IMR-90 (cell line): ENCODE results near the gene SMARCD2. TPM values are rescaled to one million over a fixed set of nuclear protein-coding genes. Genes with fewer than 3 reads are reported as not detected.
"Not testable (repeated sequence)": the region's sequence is repeated elsewhere in the genome, so short reads cannot be mapped to it uniquely, and the experiment has no call there.

Experiments used
- ATAC-seq: fragments of 200-7000 bp; cut with Tn5 transposase; 2 replicates; pipeline ENCODE4 v1.9.1; 2020; ENCODE audit warnings: low read depth, mild to moderate bottlenecking, moderate library complexity
- BruUV-seq: library from RNA; stranded (reverse); fragments of 400-500 nt; replicated peaks from 2 replicates; lab custom pipeline; 2021; lab: Mats Ljungman, UMichigan
- CTCF ChIA-PET: fragments of 300-600 bp; formaldehyde crosslinking; extraction: SDS; loops from one replicate; lab custom pipeline; 2021; ENCODE audit warnings: antibody characterized with exemption; lab: Yijun Ruan, JAX
- POLR2A ChIA-PET: fragments of 300-600 bp; sonication (Branson Sonifier 250); formaldehyde crosslinking; loops from one replicate; lab custom pipeline; 2022; ENCODE audit warnings: antibody characterized with exemption; ENCODE audit not compliant: unreplicated experiment; lab: Charles Lee
- DNase-seq: peaks from one replicate; pipeline ENCODE4 v3.0.0; 2013
- H2AFZ ChIP-seq: replicated peaks from 2 replicates; pipeline ENCODE3; 2013; ENCODE audit warnings: low read length, mild to moderate bottlenecking; ENCODE audit not compliant: poor library complexity
- H2AK5ac ChIP-seq: 2 replicates; pipeline ENCODE4 v1.6.1; 2013; ENCODE audit warnings: low read depth, low read length, inconsistent platforms
- H2AK9ac ChIP-seq: replicated peaks from 2 replicates; pipeline ENCODE3; 2013; ENCODE audit warnings: mild to moderate bottlenecking, low read depth, low read length, moderate library complexity; ENCODE audit not compliant: poor library complexity
- H2BK120ac ChIP-seq: 2 replicates; pipeline ENCODE4 v1.6.1; 2013; ENCODE audit warnings: low read depth, low read length, inconsistent platforms
- H2BK15ac ChIP-seq: 3 replicates; pipeline ENCODE4 v1.6.1; 2013; ENCODE audit warnings: low read depth, low read length, inconsistent platforms
- H2BK20ac ChIP-seq: 2 replicates; pipeline ENCODE4 v1.6.1; 2013; ENCODE audit warnings: low read depth, mild to moderate bottlenecking, inconsistent platforms, low read length, moderate library complexity
- H2BK5ac ChIP-seq: 2 replicates; pipeline ENCODE4 v1.6.1; 2013; ENCODE audit warnings: mild to moderate bottlenecking, low read depth, low read length, inconsistent platforms; ENCODE audit not compliant: poor library complexity, severe bottlenecking
- H3K14ac ChIP-seq: replicated peaks from 2 replicates; pipeline ENCODE4 v1.6.1; 2013; ENCODE audit warnings: low read depth, low read length, inconsistent platforms
- H3K18ac ChIP-seq: 2 replicates; pipeline ENCODE4 v1.6.1; 2013; ENCODE audit warnings: low read depth, low read length, control low read depth
- H3K23ac ChIP-seq: 2 replicates; pipeline ENCODE4 v1.6.1; 2013; ENCODE audit warnings: low read depth, low read length, inconsistent platforms
- H3K27ac ChIP-seq: 2 replicates; pipeline ENCODE4 v1.5.1; 2013; ENCODE audit warnings: mild to moderate bottlenecking, control low read depth, low read length; ENCODE audit not compliant: insufficient read depth
- H3K27me3 ChIP-seq: 2 replicates; pipeline ENCODE4 v1.6.1; 2013; ENCODE audit warnings: low read length; ENCODE audit not compliant: control insufficient read depth, insufficient read depth
- H3K36me3 ChIP-seq: 2 replicates; pipeline ENCODE4 v1.6.1; 2013; ENCODE audit warnings: low read length, mixed read lengths; ENCODE audit not compliant: control insufficient read depth, insufficient read depth
- H3K4ac ChIP-seq: 2 replicates; pipeline ENCODE4 v1.6.1; 2013; ENCODE audit warnings: low read depth, low read length, inconsistent platforms
- H3K4me1 ChIP-seq: 2 replicates; pipeline ENCODE4 v1.6.1; 2013; ENCODE audit warnings: low read length, mixed read lengths; ENCODE audit not compliant: control insufficient read depth, insufficient read depth
- H3K4me2 ChIP-seq: 2 replicates; pipeline ENCODE4 v1.6.1; 2013; ENCODE audit warnings: low read depth, mild to moderate bottlenecking, control low read depth, low read length, moderate library complexity
- H3K4me3 ChIP-seq: 2 replicates; pipeline ENCODE4 v1.5.1; 2013; ENCODE audit warnings: low read depth, mild to moderate bottlenecking, control low read depth, low read length, moderate library complexity; ENCODE audit not compliant: insufficient read depth
- H3K56ac ChIP-seq: 2 replicates; pipeline ENCODE4 v1.6.1; 2013; ENCODE audit warnings: low read length, inconsistent platforms; ENCODE audit not compliant: insufficient read depth; ENCODE audit errors: extremely low read depth
- H3K79me1 ChIP-seq, 2 experiments: 2 replicates each; pipeline ENCODE4 v1.6.1; 2013; ENCODE audit warnings: low read length in 2 of 2, inconsistent platforms in 1 of 2, low read depth in 1 of 2
- H3K9ac ChIP-seq: 2 replicates; pipeline ENCODE4 v1.6.1; 2013; ENCODE audit warnings: low read depth, low read length, control low read depth
- H3K9me1 ChIP-seq: 2 replicates; pipeline ENCODE4 v1.6.1; 2013; ENCODE audit warnings: low read length, inconsistent platforms; ENCODE audit not compliant: insufficient read depth
- H3K9me3 ChIP-seq: 2 replicates; pipeline ENCODE4 v1.6.1; 2013; ENCODE audit warnings: low read length; ENCODE audit not compliant: control insufficient read depth, insufficient read depth
- H4K20me1 ChIP-seq: 2 replicates; pipeline ENCODE4 v1.6.1; 2013; ENCODE audit warnings: low read length, inconsistent platforms; ENCODE audit not compliant: insufficient read depth
- H4K5ac ChIP-seq: 2 replicates; pipeline ENCODE4 v1.6.1; 2013; ENCODE audit warnings: mild to moderate bottlenecking, low read depth, low read length, control low read depth
- H4K8ac ChIP-seq, 2 experiments: 2 replicates each; pipeline ENCODE4 v1.6.1; 2013; ENCODE audit warnings: low read depth in 2 of 2, low read length in 2 of 2, control low read depth in 1 of 2, inconsistent platforms in 1 of 2
- H4K91ac ChIP-seq: 2 replicates; pipeline ENCODE4 v1.6.1; 2013; ENCODE audit warnings: low read depth, low read length, inconsistent platforms; ENCODE audit not compliant: insufficient read depth
- WGBS, 2 experiments: methylation state at CpG; one replicate each; pipeline versions ENCODE4 v1.1.5 to v1.1.7; 2013; ENCODE audit warnings: missing lambda C conversion rate in 2 of 2; ENCODE audit not compliant: insufficient read length in 1 of 2; ENCODE audit errors: extremely low coverage in 2 of 2; 5-methylcytosine and 5-hydroxymethylcytosine counted together
- dilution Hi-C: fragments of 300-500 bp; cut with HindIII; formaldehyde crosslinking; loops from one replicate; pipeline ENCODE4 v1.14.3; 2018; ENCODE audit warnings: low sequenced_read_pairs; ENCODE audit not compliant: unreplicated experiment
- in situ Hi-C: fragments of 300-500 bp; cut with MboI; formaldehyde crosslinking; loops from 3 replicates; pipeline ENCODE4 v1.14.3; 2019; ENCODE audit warnings: low sequenced_read_pairs, inconsistent platforms, mixed read lengths
- intact Hi-C: fragments of 100-400 bp; cut with micrococcal nuclease; formaldehyde crosslinking; loops from 2 replicates; pipeline ENCODE4 v1.10.0; 2022
- polyA plus RNA-seq, 3 experiments: library from polyadenylated mRNA; depleted of rRNA; stranded (reverse); fragments of >200 nt; gene quantifications; 2 replicates each; pipeline ENCODE4 v1.2.3, GENCODE V29; 2012; ENCODE audit warnings: low replicate concordance in 1 of 3
- total RNA-seq: library from RNA; depleted of rRNA; stranded (reverse); fragments of >200 nt; gene quantifications from 2 replicates; pipeline ENCODE4 v1.2.3, GENCODE V29; 2012
- TF ChIP-seq, protein P1 (sequence below): conservative IDR thresholded peaks from 2 replicates; pipeline ENCODE4 v1.5.1; 2012; ENCODE audit warnings: mild to moderate bottlenecking, low read depth, low read length, improper control_type of control experiment

SMARCD2 gene
- total and polyA plus RNA-seq, 2 of the 4 experiments (the other 2 are of a cell fraction): 56.9 to 91.2 TPM

- H2BK20ac ChIP-seq, H3K27me3 ChIP-seq, H3K23ac ChIP-seq, H4K5ac ChIP-seq, H4K91ac ChIP-seq, H3K79me1 ChIP-seq, in situ Hi-C loops, H4K8ac ChIP-seq, H4K20me1 ChIP-seq, H3K36me3 ChIP-seq, H3K18ac ChIP-seq, dilution Hi-C loops, H2BK5ac ChIP-seq, H3K4ac ChIP-seq, H3K9me1 ChIP-seq, H3K9ac ChIP-seq, H2BK15ac ChIP-seq, H3K4me2 ChIP-seq, H3K56ac ChIP-seq, intact Hi-C loops, H3K9me3 ChIP-seq, POLR2A ChIA-PET, DNase-seq, H2AK5ac ChIP-seq, H3K4me1 ChIP-seq, H3K27ac ChIP-seq, H2BK120ac ChIP-seq, H2AK9ac ChIP-seq, BruUV-seq, H3K4me3 ChIP-seq, H2AFZ ChIP-seq, H3K14ac ChIP-seq: not testable (repeated sequence)
- TF ChIP-seq, protein P1, sequence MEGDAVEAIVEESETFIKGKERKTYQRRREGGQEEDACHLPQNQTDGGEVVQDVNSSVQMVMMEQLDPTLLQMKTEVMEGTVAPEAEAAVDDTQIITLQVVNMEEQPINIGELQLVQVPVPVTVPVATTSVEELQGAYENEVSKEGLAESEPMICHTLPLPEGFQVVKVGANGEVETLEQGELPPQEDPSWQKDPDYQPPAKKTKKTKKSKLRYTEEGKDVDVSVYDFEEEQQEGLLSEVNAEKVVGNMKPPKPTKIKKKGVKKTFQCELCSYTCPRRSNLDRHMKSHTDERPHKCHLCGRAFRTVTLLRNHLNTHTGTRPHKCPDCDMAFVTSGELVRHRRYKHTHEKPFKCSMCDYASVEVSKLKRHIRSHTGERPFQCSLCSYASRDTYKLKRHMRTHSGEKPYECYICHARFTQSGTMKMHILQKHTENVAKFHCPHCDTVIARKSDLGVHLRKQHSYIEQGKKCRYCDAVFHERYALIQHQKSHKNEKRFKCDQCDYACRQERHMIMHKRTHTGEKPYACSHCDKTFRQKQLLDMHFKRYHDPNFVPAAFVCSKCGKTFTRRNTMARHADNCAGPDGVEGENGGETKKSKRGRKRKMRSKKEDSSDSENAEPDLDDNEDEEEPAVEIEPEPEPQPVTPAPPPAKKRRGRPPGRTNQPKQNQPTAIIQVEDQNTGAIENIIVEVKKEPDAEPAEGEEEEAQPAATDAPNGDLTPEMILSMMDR: 0 out of 2 replicates have a peak, but pooled peaks have one; percentile 13
- no CpG with 5 or more reads among the region's 7 CpGs for WGBS, 2 experiments
- CTCF ChIA-PET: interaction anchor here (1.5 to 1.8 kb wide), 3 partner anchors 15 to 32 kb away, joined by 3 to 7 read pairs (median 4); partner anchors contain the start of gene GH2
- ATAC-seq: peak; percentile 56
Measured at GRCh38 chr17:63866625-63867024, 24.1 kb upstream of the SMARCD2 start.
